HL-60 (cell line): ENCODE data around the gene ACTN2.

Experiments
- DNase-seq, 2 experiments: peaks; one replicate each; pipeline ENCODE4 v3.0.0-alpha.2; 2010 to 2020; ENCODE audit warnings: low read depth in 1 of 2, low spot score in 1 of 2
- H3K27ac ChIP-seq: fragments of 250-450 bp; sonication (Bioruptor Pico); replicated peaks from 2 replicates; pipeline ENCODE4 v1.5.1; 2020; ENCODE audit warnings: mild to moderate bottlenecking, moderate library complexity
- H3K27me3 ChIP-seq: fragments of 250-450 bp; sonication (Bioruptor Pico); 2 replicates; pipeline ENCODE4 v1.5.1; 2021; ENCODE audit warnings: mild to moderate bottlenecking, moderate library complexity; ENCODE audit not compliant: insufficient read depth, poor library complexity, severe bottlenecking
- H3K4me3 ChIP-seq: replicated peaks from 2 replicates; pipeline ENCODE4 v1.5.1; 2011; ENCODE audit warnings: mild to moderate bottlenecking, control low read depth, low read length; ENCODE audit not compliant: insufficient read depth
- CTCF ChIP-seq: IDR thresholded peaks from one replicate; pipeline ENCODE4 v1.5.1; 2011; ENCODE audit warnings: low read length, control low read depth, inconsistent platforms; ENCODE audit not compliant: insufficient read depth
- GABPA ChIP-seq: IDR thresholded peaks from 2 replicates; pipeline ENCODE4 v1.6.1; 2012; ENCODE audit warnings: low read depth
- POLR2AphosphoS5 ChIP-seq: IDR thresholded peaks from 2 replicates; pipeline ENCODE4 v1.6.1; 2012; ENCODE audit warnings: low read depth
- REST ChIP-seq: IDR thresholded peaks from 2 replicates; pipeline ENCODE4 v1.6.1; 2012; ENCODE audit warnings: low read depth; ENCODE audit not compliant: insufficient replicate concordance
- SPI1 ChIP-seq: IDR thresholded peaks from 2 replicates; pipeline ENCODE4 v1.6.1; 2012; ENCODE audit warnings: low read depth, mild to moderate bottlenecking, borderline replicate concordance

The ACTN2 gene

GRCh38 chr1:236761397-236762132 lies 75.3 kb downstream of the ACTN2 start:
- no peaks in the 10 kb centered on the region for H3K27me3 ChIP-seq
- H3K27ac ChIP-seq = no peak overlapping the region
- TF ChIP-seq POLR2AphosphoS5 (no peak), GABPA (no peak), CTCF (no peak), REST (no peak), SPI1 (no peak)
- DNase-seq = no peak
- no peak overlapping the region for H3K4me3 ChIP-seq

- Histone ChIP-seq H3K4me3 (no peak overlapping the region), H3K27ac (no peak overlapping the region), H3K27me3 (no peaks in the 10 kb centered on the region)
- peak in 1 of 2 experiments; percentile 68 for DNase-seq
- TF ChIP-seq GABPA (no peak), CTCF (no peak), SPI1 (peak; percentile 82), POLR2AphosphoS5 (no peak), REST (no peak)
These were observed 76.1 kb downstream of the ACTN2 start for GRCh38 chr1:236762410-236762809.

GRCh38 chr1:236765831-236766230 lies 79.5 kb downstream of the ACTN2 start:
- Histone ChIP-seq H3K4me3 (no peak overlapping the region), H3K27me3 (no peaks in the 10 kb centered on the region), H3K27ac (no peak overlapping the region)
- no peak for DNase-seq
- TF ChIP-seq REST (no peak), POLR2AphosphoS5 (no peak), GABPA (no peak), CTCF (no peak), SPI1 (no peak)
